ENCODE data around the gene TPRN.

DNA sequence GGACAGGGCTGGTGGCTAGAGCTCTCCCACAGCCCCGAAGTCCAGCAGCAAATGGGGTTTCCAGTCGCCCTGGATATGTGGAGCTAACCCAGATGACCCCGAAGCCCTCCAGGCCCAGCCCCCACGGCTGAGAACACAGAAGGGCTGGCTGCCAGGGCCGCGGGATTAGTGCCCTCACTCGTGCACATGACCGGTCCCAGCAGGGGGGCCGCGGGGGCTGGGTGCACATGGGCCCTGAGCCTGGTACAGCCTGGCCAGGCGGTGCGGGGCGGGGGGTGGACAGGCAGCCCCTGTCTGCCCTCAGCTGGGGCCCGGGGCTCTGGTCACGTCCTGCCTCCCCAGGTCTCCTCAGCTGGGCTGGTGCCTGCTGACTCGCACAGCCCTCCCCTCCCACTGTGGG is 6.2 kb downstream of the TPRN start:
- TF ChIP-seq, protein P1, sequence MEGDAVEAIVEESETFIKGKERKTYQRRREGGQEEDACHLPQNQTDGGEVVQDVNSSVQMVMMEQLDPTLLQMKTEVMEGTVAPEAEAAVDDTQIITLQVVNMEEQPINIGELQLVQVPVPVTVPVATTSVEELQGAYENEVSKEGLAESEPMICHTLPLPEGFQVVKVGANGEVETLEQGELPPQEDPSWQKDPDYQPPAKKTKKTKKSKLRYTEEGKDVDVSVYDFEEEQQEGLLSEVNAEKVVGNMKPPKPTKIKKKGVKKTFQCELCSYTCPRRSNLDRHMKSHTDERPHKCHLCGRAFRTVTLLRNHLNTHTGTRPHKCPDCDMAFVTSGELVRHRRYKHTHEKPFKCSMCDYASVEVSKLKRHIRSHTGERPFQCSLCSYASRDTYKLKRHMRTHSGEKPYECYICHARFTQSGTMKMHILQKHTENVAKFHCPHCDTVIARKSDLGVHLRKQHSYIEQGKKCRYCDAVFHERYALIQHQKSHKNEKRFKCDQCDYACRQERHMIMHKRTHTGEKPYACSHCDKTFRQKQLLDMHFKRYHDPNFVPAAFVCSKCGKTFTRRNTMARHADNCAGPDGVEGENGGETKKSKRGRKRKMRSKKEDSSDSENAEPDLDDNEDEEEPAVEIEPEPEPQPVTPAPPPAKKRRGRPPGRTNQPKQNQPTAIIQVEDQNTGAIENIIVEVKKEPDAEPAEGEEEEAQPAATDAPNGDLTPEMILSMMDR (IDR thresholded peaks at IDR 0.05), result no peak
- TF ChIP-seq EZH2phosphoT487 (IDR thresholded peaks at IDR 0.05), result no peak

Measured in neural progenitor cell (in vitro differentiated cells).